ENCODE measurements around the gene KTN1.

Gene KTN1

GRCh38 chr14:55610713-55611370 is 30.8 kb downstream of the KTN1 start:
- no peak for DNase-seq

DNA sequence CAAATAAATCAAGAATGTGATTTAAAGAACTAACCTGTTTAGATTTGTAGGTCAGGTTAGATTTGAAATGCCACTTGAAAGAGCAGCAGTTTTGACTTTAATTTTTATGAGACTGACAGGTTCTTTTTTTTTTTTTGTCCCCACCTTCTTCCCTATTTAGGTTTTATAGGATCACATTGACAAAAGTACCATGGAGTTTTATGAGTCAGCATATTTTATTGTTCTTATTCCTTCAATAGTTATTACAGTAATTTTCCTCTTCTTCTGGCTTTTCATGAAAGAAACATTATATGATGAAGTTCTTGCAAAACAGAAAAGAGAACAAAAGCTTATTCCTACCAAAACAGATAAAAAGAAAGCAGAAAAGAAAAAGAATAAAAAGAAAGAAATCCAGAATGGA is 31.9 kb downstream of the KTN1 start:
- DNase-seq, result no peak

DNA sequence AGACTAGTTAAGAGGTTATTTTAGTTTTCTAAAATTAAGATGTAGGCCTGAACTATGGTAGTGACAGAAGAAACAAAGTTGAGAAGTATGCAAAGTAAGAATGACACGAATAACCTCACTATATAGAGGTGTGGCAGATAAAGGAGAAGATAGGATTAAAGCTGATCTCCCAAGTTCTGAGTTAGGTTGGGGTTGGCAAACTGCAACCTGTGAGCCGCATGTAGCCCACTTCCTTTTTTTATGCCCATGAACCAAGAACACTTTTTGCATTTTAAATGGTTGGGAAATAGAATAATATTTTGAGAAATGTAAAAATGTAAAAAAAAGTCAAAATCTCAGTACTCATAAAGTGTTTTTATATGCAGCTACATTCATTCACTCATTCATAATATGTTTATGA is 34.3 kb downstream of the KTN1 start:
- no peak for DNase-seq

- no peak for DNase-seq
These were observed 40.3 kb downstream of the KTN1 start for GRCh38 chr14:55620277-55620676.

DNA sequence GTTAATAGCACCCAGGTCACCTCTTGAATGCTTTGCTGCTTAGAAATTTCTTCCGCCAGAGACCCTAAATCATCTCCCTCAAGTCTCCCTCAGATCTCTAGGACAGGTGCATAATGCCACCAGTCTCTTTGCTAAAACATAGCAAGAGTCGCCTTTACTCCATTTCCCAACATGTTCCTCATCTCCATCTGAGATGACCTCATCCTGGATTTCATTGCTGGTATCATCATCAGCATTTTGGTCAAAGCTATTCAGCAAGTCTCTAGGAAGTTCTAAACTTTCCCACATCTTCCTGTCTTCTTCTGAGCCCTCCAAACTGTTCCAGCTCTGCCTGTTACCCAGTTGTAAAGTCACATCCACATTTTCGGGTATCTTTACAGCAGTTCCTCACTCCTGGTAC is 41.0 kb downstream of the KTN1 start:
- peak in 2 of 4 experiments; percentile 36 to 37 for DNase-seq

DNA sequence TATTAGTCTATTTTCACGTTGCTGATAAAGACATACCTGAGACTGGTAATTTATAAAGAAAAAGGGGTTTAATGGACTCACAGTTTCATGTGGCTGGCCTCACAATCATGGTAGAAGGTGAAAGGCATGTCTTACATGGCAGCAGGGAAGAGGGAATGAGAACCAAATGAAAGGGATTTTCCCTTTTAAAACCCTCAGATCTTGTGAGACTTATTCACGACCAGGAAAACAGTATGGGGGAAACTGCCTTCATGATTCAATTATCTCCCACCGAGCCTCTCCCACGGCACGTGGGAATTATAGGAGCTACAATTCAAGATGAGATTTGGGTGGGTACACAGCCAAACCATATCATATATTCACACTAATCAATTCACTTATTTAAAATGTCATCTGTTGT is 41.4 kb downstream of the KTN1 start:
- DNase-seq, result no peak

GRCh38 chr14:55624913-55625312 is 44.9 kb downstream of the KTN1 start:
- DNase-seq, result no peak

DNA sequence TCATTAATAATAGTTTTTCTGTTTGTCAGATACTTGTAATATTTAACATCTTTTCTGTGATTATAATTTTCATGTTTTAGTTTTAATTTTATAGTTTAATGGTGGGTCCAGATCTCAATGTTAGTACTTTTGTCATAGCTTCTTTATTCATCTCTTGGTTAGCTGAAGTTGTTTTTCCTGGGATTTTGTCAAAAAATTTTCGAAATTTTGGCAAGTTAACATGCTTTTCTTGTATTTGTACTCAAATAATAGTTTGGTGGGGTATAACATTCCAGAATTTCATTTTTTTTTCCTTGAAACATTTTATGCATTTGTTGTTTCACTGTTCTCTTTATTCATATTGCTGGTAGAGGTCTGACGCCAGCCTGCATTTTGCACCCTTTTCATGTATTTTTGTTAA is 45.5 kb downstream of the KTN1 start:
- no peak for DNase-seq

GRCh38 chr14:55626131-55626530 is 46.1 kb downstream of the KTN1 start:
- no peak for DNase-seq

DNA sequence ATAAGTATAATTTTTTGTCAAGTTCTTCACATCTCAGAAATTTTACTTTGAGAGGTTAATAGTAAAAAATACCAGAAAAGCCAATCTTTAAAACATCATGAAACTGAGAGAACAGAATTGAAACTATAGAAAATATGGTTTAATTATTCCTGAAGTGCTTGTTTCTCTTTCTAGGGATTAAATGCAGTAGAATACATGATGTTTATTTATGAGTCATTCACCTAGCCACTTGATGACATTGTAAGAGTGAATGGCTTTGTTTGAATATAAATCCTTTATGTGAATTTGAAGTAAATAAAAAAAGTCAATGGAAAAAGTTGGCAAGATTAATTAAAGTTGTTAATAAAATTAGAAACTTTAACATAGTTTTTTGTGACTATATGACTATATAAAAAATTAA is 48.4 kb downstream of the KTN1 start:
- no peak for DNase-seq

GRCh38 chr14:55638665-55639064 is 58.7 kb downstream of the KTN1 start:
- no peak for DNase-seq

DNA sequence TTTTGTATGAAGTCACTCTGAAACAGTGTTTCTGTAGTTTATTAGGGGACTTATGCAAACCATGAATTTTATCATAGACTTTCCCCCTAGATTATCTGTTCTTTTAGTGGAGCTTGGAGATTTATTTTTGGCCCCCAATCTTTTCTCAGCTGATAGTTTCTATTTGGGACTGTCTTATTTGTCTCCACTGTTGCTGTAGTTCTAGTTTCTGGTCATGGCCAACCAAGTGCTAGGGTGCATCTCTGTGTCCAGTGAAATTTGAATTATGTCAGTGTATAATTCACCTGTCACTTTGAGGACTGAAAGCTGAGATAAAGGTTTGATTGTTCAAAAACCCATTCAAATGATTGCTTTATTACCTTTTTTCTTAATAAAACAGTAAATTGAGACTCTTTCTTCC is 61.3 kb downstream of the KTN1 start:
- DNase-seq, result no peak

DNA sequence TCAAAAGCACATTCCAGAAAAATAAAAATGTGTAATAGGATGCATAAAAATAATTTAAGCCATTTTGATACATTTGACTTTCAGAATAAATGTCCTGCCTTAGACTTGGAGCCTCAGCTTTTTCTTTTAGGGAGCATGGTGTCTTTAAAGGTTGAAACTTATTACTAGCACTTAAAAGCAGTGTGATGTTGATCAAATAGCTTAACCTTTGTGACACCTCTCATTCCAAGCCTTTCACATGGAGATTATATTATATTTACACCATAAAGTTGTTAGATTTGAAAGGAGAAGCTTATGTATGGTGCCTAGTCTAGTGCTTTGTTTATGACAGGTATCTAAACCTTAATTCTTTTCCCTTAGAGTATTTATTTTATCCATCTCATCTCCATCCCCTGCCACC is 61.9 kb downstream of the KTN1 start:
- no peak for DNase-seq

- peak in 3 of 4 experiments; percentile 1 to 52 (median 48) for DNase-seq
These were observed 65.1 kb downstream of the KTN1 start for GRCh38 chr14:55645145-55645544.

DNA sequence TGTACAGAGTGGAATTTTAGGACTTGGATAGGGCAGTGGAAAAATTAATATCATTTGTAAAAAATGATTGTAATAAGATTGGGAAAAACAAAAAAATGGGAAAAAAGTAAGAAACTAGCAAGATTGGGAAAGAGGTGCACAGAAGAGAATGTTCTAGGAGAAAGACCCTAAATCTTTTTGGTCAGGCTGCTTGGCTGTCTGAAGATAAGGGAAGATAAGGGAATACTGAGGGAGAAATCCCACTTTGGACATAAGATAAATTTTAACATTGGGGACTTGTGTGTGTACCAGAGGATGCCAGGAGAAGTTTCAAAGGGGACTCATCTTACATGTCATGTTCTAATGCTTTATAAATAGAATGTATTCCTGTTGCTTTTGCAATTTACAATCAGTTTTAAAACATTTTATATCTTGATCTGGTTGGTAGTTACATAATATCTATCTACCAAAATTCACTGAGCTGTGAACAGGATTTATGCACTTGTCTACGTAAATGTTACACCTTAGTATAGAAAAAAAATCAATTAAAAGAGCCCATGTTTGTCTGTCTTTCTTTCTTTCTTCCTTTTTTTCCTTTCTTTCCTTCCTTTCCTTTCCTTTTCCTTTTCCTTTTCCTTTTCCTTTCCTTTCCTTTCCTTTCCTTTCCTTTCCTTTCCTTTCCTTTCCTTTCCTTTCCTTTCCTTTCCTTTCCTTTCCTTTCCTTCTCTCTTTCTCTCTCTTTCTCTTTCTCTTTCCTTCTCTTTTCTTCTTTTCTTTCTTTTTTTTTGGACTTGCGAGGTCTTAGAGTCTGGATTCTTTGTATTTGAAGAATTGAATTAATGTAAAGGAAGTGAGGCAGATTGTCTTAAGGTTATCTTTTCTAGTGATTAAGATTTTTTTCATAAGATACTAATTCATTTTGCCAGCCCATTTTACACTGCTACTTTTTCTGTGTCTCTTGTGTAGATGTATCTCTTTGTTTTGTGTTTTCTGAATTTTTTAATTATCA is 66.1 kb downstream of the KTN1 start:
- no peak for DNase-seq

DNA sequence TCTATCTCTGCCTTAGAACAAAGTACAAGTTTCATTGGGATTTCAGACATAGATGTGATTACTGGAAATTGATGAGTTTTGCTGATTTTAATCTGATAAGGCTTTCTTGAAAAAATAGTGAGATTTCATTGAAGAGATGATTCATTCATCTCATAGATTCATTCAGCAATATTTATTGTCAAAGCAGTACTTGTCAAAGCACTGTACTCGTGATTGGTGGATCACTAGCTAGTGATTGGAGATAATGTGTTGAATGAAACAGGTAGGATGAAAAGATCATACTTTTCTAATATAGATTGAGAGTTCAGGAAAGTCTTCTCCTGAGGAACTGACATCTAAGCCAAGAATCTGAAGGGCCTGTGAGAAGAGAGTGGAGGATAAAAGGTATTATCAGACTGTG is 71.0 kb downstream of the KTN1 start:
- DNase-seq, result no peak

DNA sequence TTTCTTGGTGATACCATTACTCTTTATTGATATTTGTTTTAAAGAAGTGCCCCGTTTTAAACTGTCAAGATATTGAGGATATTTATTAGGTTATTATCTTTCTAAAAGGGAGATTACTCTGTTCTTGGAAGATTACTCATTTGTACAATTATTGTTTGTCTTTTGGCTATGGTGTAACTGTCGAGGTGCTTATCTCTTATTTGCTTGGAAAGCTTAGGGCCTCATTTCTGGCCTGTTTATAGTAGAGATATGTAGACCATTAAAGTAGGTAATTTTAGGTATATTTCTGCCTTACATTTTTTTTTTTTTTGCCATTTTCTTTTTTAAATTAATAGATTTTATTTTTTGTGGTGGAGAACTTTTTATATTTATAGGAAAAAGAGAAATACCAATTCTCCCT is 74.2 kb downstream of the KTN1 start:
- DNase-seq, result no peak

GRCh38 chr14:55661029-55661428 is 81.0 kb downstream of the KTN1 start:
- no peak for DNase-seq

DNA sequence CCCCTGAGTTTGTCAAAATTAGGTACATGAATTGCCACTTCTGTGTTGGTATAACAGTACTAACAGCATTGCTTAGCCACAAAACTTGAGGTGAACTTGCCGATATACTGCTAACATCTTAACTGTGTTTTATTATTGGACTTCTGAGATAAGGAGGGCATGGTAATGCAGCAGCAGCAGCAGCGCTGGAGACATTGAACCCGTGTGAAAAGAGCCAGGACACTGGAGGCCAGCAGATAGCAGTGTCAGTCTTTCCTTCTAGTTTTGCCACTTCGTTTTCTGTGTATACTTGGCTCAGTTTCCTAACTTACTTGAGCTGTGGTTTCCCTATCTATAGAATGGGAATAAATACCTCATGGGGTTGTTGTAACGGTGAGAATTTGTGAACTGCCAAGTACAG is 82.7 kb downstream of the KTN1 start:
- no peak for DNase-seq

DNA sequence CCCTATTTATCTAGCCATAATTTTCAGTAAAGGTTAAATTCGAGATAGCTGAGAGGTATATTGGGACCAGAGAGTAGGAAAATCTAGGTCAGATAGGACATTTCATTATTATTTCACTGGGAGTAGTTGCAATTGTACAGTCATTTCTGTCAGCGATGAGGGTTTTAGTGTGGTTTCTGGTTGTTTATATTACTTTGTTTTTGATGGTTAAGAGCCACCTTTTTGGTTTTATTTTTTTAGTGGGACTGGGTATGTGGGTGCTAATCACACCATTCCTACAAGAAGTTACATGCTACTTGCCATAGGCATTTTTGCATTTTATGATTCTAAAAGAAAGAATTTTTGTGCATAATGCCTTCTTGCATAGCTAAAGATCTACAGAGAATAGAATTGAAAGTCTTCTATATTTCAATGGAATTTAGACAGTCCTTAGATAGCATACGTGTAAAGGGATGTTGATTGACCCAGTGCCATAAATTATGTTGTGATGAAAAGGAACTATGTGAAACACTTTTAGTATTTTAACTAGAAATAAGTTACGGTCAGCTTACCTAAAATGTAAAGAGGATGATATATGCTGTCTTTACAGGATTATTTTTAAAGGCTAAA is 85.2 kb downstream of the KTN1 start:
- DNase-seq, result no peak

- DNase-seq, result no peak
These were observed 87.8 kb downstream of the KTN1 start for GRCh38 chr14:55667801-55668200.

GRCh38 chr14:55671641-55672040 is 91.6 kb downstream of the KTN1 start:
- no peak for DNase-seq

- no peak for DNase-seq
These were observed 93.0 kb downstream of the KTN1 start for GRCh38 chr14:55673048-55673447.

DNA sequence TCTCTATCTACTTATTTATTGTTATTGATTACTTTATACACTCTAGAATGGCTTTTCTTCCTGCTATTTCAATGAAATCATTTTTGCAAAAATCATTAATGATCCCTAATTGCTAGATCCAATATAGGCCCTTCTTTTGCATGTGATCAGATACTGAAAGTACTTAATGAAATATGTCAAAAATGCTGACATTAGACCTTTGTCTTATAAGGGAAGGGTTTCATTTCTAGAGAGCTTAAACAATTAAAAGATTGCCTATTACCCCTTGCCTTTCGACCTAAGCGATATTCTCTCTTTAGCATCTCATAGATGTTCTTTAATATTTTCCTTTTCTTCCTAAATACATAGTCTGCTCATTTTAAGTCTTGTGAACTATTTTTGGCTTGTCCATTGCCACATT is 101.1 kb downstream of the KTN1 start:
- no peak for DNase-seq
